Central memory CD8-positive, alpha-beta T cell (primary cell): Measurements from ENCODE around the gene MACF1.

Experiments used
- ATAC-seq: fragments of 150-1000 bp; cut with Tn5 transposase; replicated peaks from 2 replicates; pipeline ENCODE4 v1.10.0; 2022; ENCODE audit warnings: mild to moderate bottlenecking, moderate FRiP score, moderate number of reproducible peaks; ENCODE audit not compliant: poor library complexity, severe bottlenecking; ENCODE audit errors: extremely low read depth
- DNase-seq, 2 donors: peaks; one replicate each; pipeline ENCODE4 v3.0.0; 2021; ENCODE audit warnings: low spot score in 2 of 2
- H3K27ac Mint-ChIP-seq: one replicate; pipeline ENCODE4 v1.8.0; 2022; ENCODE audit warnings: low read depth, mild to moderate bottlenecking, moderate library complexity, mixed read lengths
- H3K27me3 Mint-ChIP-seq: one replicate; pipeline ENCODE4 v1.8.0; 2022; ENCODE audit warnings: mixed read lengths
- H3K36me3 Mint-ChIP-seq: one replicate; pipeline ENCODE4 v1.8.0; 2022; ENCODE audit warnings: mild to moderate bottlenecking, moderate library complexity, mixed read lengths; ENCODE audit not compliant: insufficient read depth
- H3K4me1 Mint-ChIP-seq: one replicate; pipeline ENCODE4 v1.8.0; 2022; ENCODE audit warnings: mixed read lengths
- H3K4me3 Mint-ChIP-seq: one replicate; pipeline ENCODE4 v1.8.0; 2022; ENCODE audit warnings: mild to moderate bottlenecking, moderate library complexity, mixed read lengths
- H3K9me3 Mint-ChIP-seq: one replicate; pipeline ENCODE4 v1.8.0; 2022; ENCODE audit warnings: mixed read lengths

The MACF1 gene

DNA sequence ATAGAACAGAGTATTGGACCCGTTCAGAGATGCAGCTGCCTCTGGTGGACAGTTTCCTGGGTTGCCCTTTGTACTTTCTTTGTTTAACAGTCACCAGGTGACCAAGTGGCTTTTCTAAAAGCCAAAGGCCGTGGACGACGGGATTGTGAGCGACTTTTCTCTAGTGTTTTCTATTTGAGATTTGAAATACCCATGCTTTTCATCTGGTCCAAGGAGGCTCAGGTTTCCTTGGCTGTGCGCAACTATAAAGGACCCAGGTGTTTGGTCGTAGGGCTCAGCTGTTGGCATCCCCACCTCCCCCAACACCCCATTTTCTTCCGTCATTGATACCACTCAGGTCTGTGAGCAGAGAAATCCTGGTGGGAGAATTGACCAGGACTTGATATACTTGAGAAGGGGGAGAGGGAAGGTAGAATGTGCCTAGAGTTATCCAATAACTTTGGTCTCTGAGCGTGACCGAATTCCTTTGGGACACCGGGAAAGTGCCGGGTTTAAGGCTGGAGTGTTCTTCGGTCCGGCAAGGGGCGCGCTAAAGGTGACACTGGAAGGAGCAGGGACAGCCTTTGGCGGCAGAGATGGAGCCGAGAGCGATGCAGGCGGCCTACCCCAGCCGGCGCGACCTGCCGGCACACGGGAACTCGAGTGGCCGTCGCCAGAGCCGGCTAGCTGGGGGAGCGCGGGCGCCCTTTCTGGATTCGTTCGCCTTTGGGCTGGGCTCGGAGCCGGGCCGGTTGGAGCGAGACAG lies 203.6 kb downstream of the MACF1 start:
- H3K4me3 Mint-ChIP-seq = peak overlapping the region; percentile 89
- H3K27me3 Mint-ChIP-seq = no peaks in the 10 kb centered on the region
- H3K27ac Mint-ChIP-seq = peak overlapping the region; percentile 64
- peaks cover 58% of the 10 kb centered on the region for H3K4me1 Mint-ChIP-seq
- H3K36me3 Mint-ChIP-seq = peaks cover 21% of the 10 kb centered on the region
- no peaks in the 10 kb centered on the region for H3K9me3 Mint-ChIP-seq
- ATAC-seq (no peak), DNase-seq (peak in 1 of 2 donors; percentile 24)

DNA sequence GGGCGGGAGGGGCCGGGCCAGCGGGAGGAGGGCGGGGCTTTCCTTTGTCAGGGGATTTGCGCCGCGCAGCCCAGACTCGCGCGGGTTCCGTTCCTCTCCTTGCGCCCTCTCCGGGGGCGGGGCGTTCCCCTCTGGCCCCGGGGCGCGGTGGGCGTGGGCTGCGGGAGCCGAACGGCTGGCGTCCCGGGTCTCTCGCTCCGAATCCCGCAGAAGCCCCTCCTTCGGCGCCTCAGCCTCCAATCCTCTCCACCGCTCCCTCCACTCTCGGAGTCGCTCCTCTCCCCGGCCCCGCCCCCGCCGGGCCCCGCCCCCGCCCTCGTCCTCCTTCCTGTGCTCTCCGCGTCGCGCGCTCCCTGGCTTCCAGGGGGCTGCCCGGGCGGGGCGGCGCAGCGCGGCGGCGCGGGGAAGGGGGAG lies 204.2 kb downstream of the MACF1 start:
- Mint-ChIP-seq H3K36me3 (peaks cover 21% of the 10 kb centered on the region), H3K9me3 (no peaks in the 10 kb centered on the region), H3K27ac (peak overlapping the region; percentile 64), H3K4me3 (peak overlapping the region; percentile 89), H3K27me3 (no peaks in the 10 kb centered on the region), H3K4me1 (peaks cover 58% of the 10 kb centered on the region)
- DNase-seq = peak; percentile 47 to 50
- ATAC-seq = peak; percentile 83

- no peaks in the 10 kb centered on the region for H3K9me3 Mint-ChIP-seq
- peak overlapping the region; percentile 89 for H3K4me3 Mint-ChIP-seq
- ATAC-seq (no peak), DNase-seq (peak in 1 of 2 donors; percentile 25)
- peaks cover 21% of the 10 kb centered on the region for H3K36me3 Mint-ChIP-seq
- peaks cover 63% of the 10 kb centered on the region for H3K4me1 Mint-ChIP-seq
- no peaks in the 10 kb centered on the region for H3K27me3 Mint-ChIP-seq
- H3K27ac Mint-ChIP-seq = no peak overlapping the region
Measured at GRCh38 chr1:39409055-39409816, 204.7 kb downstream of the MACF1 start.

DNA sequence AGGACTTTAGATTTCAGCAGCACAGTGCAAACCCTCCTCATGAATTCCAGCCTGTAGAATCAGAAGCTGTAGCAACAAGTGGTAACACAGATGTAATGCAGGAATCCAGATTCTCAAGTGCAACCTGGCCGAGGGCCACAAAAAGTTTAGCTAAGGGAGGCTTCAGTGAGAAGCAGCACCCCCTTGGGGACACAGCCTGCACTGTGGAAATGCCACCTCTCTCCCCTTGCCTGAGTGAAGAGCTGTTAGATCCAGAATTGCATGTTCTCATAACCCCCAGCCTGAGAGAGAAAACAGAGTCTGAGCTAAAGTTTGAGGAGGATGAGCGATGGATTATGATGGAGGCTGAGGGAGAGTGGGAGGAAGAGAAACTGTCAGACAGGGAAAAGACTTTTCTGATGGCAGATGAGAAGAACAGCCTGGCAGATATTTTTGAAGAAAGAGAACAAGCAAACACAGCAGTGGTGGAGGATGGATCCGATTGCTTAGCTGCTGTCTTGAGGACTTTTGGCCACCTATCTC lies 206.5 kb downstream of the MACF1 start:
- DNase-seq = peak; percentile 39 to 43
- Mint-ChIP-seq H3K4me3 (no peak overlapping the region), H3K36me3 (peaks cover 22% of the 10 kb centered on the region), H3K4me1 (peaks cover 58% of the 10 kb centered on the region), H3K9me3 (no peaks in the 10 kb centered on the region), H3K27me3 (no peaks in the 10 kb centered on the region), H3K27ac (peak overlapping the region; percentile 27)
- ATAC-seq = no peak

- Mint-ChIP-seq H3K27me3 (no peaks in the 10 kb centered on the region), H3K36me3 (peaks cover 22% of the 10 kb centered on the region), H3K4me3 (no peak overlapping the region), H3K27ac (no peak overlapping the region), H3K9me3 (no peaks in the 10 kb centered on the region), H3K4me1 (peaks cover 55% of the 10 kb centered on the region)
- ATAC-seq (no peak), DNase-seq (no peak)
Measured at GRCh38 chr1:39411526-39412478, 207.3 kb downstream of the MACF1 start.

- peaks cover 21% of the 10 kb centered on the region for H3K36me3 Mint-ChIP-seq
- ATAC-seq (no peak), DNase-seq (no peak)
- H3K27ac Mint-ChIP-seq = no peak overlapping the region
- H3K9me3 Mint-ChIP-seq = no peaks in the 10 kb centered on the region
- no peaks in the 10 kb centered on the region for H3K27me3 Mint-ChIP-seq
- peaks cover 46% of the 10 kb centered on the region for H3K4me1 Mint-ChIP-seq
- H3K4me3 Mint-ChIP-seq = no peak overlapping the region
Measured at GRCh38 chr1:39412892-39413291, 208.4 kb downstream of the MACF1 start.

DNA sequence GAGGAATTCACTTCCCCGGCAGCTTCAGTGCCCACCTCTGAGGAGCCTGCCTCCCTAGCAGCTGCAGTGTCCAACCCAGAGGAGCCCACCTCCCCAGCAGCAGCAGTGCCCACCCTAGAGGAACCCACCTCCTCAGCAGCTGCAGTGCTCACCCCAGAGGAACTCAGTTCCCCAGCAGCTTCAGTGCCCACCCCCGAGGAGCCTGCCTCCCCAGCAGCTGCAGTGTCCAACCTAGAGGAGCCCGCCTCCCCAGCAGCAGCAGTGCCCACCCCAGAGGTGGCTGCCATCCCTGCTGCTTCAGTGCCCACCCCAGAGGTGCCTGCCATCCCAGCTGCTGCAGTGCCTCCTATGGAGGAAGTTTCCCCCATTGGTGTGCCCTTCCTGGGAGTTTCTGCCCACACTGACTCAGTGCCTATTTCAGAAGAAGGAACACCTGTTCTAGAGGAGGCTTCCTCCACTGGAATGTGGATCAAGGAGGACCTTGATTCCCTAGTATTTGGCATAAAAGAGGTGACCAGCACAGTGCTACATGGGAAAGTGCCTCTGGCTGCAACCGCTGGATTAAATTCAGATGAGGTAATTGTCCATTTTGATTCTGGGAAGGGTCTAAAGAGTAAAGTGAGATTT lies 209.5 kb downstream of the MACF1 start:
- H3K9me3 Mint-ChIP-seq = no peaks in the 10 kb centered on the region
- H3K36me3 Mint-ChIP-seq = peaks cover 23% of the 10 kb centered on the region
- H3K27ac Mint-ChIP-seq = no peak overlapping the region
- peaks cover 49% of the 10 kb centered on the region for H3K4me1 Mint-ChIP-seq
- ATAC-seq = no peak
- H3K27me3 Mint-ChIP-seq = no peaks in the 10 kb centered on the region
- no peak for DNase-seq
- H3K4me3 Mint-ChIP-seq = no peak overlapping the region

DNA sequence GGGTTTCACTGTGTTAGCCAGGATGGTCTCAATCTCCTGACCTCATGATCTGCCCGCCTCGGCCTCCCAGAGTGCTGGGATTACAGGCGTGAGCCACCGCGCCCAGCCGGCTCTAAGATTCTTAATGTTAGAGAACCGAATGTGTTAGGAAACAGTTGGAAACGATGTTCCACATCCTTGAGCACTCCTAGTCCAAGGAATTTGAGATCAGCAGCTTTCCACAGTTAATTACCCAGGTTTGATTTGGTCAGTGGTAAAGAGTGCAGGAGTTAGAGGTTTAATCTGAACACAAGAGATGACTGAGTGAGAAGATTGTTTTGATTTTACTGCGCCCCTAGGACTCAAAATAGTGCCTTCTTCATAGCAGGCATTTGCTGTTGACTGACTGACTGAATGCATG lies 211.1 kb downstream of the MACF1 start:
- peaks cover 23% of the 10 kb centered on the region for H3K36me3 Mint-ChIP-seq
- no peak overlapping the region for H3K27ac Mint-ChIP-seq
- H3K9me3 Mint-ChIP-seq = no peaks in the 10 kb centered on the region
- DNase-seq = no peak
- no peak overlapping the region for H3K4me3 Mint-ChIP-seq
- H3K27me3 Mint-ChIP-seq = no peaks in the 10 kb centered on the region
- peaks cover 38% of the 10 kb centered on the region for H3K4me1 Mint-ChIP-seq
- ATAC-seq = no peak

GRCh38 chr1:39416609-39417008 lies 212.1 kb downstream of the MACF1 start:
- no peak overlapping the region for H3K4me3 Mint-ChIP-seq
- H3K9me3 Mint-ChIP-seq = no peaks in the 10 kb centered on the region
- H3K4me1 Mint-ChIP-seq = peaks cover 33% of the 10 kb centered on the region
- DNase-seq (no peak), ATAC-seq (no peak)
- peaks cover 24% of the 10 kb centered on the region for H3K36me3 Mint-ChIP-seq
- no peak overlapping the region for H3K27ac Mint-ChIP-seq
- H3K27me3 Mint-ChIP-seq = no peaks in the 10 kb centered on the region

- Mint-ChIP-seq H3K27ac (no peak overlapping the region), H3K4me3 (no peak overlapping the region)
Measured at GRCh38 chr1:39418236-39418635, 213.7 kb downstream of the MACF1 start.

DNA sequence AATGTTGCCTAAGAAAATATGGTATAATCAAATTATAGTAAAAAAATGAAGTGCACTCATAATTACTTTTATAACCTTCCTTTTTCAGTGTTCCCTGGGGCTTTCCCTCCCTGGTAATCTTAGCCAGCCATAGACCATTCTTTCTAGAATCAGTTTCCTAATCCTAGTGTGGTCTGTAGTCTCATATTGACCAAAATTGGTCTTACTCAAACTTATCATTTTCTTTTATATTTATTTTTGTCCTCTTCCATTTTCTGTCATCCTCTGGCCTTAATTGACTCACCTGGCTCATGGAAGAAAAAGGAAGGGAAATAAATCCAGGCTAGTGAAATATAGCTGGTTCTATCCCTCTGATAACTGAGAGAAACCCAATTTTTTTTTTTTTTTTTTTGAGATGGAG lies 216.0 kb downstream of the MACF1 start:
- no peaks in the 10 kb centered on the region for H3K9me3 Mint-ChIP-seq
- ATAC-seq (no peak), DNase-seq (no peak)
- peaks cover 49% of the 10 kb centered on the region for H3K36me3 Mint-ChIP-seq
- H3K4me3 Mint-ChIP-seq = no peak overlapping the region
- peak overlapping the region; percentile 71 for H3K27ac Mint-ChIP-seq
- H3K27me3 Mint-ChIP-seq = no peaks in the 10 kb centered on the region
- H3K4me1 Mint-ChIP-seq = peaks cover 36% of the 10 kb centered on the region

More at GRCh38 chr1:39418236-39418635, 213.7 kb downstream of the MACF1 start:
- Mint-ChIP-seq H3K36me3 (peaks cover 34% of the 10 kb centered on the region), H3K27me3 (no peaks in the 10 kb centered on the region), H3K9me3 (no peaks in the 10 kb centered on the region), H3K4me1 (peaks cover 37% of the 10 kb centered on the region)
- DNase-seq (no peak), ATAC-seq (no peak)

- Mint-ChIP-seq H3K4me3 (no peak overlapping the region), H3K9me3 (no peaks in the 10 kb centered on the region), H3K36me3 (peaks cover 60% of the 10 kb centered on the region), H3K27me3 (no peaks in the 10 kb centered on the region), H3K27ac (no peak overlapping the region), H3K4me1 (peaks cover 43% of the 10 kb centered on the region)
- no peak for DNase-seq
- no peak for ATAC-seq
Measured at GRCh38 chr1:39422614-39423013, 218.1 kb downstream of the MACF1 start.
